GM18861 (cell line): ENCODE data around the gene ALOX15.
"Not testable (repeated sequence)": the region's sequence is repeated elsewhere in the genome, so short reads cannot be mapped to it uniquely, and the experiment has no call there.

Source experiments
- ATAC-seq: cut with Tn5 transposase; IDR thresholded peaks from one replicate; pipeline ENCODE4 v1.9.1; 2021; ENCODE audit not compliant: unreplicated experiment

Gene ALOX15

GRCh38 chr17:4641297-4642195, at the start of gene ALOX15:
Gene ALOX15 (minus strand): TSS chr17:4641678. CDS start chr17:4641651, 27 bp downstream.
- ATAC-seq, result no peak

GRCh38 chr17:4690745-4691144, 49.3 kb upstream of the ALOX15 start:
- no peak for ATAC-seq

GRCh38 chr17:4689872-4690271, 48.4 kb upstream of the ALOX15 start:
- ATAC-seq, result not testable (repeated sequence)

GRCh38 chr17:4683739-4684138, 42.3 kb upstream of the ALOX15 start:
- not testable (repeated sequence) for ATAC-seq

- ATAC-seq, result no peak
Observed at GRCh38 chr17:4679658-4680057, 38.2 kb upstream of the ALOX15 start.

- ATAC-seq, result no peak
Observed at GRCh38 chr17:4678448-4679026, 37.1 kb upstream of the ALOX15 start.

- ATAC-seq, result no peak
Observed at GRCh38 chr17:4676791-4677190, 35.3 kb upstream of the ALOX15 start.

GRCh38 chr17:4675791-4676190, 34.3 kb upstream of the ALOX15 start:
- no peak for ATAC-seq

- no peak for ATAC-seq
Observed at GRCh38 chr17:4674685-4674998, 33.2 kb upstream of the ALOX15 start.

GRCh38 chr17:4673986-4674684, 32.7 kb upstream of the ALOX15 start:
- ATAC-seq, result no peak

- ATAC-seq, result no peak
Observed at GRCh38 chr17:4673169-4673568, 31.7 kb upstream of the ALOX15 start.

- no peak for ATAC-seq
Observed at GRCh38 chr17:4672751-4673150, 31.3 kb upstream of the ALOX15 start.

- no peak for ATAC-seq
Observed at GRCh38 chr17:4672055-4672630, 30.7 kb upstream of the ALOX15 start.

- no peak for ATAC-seq
Observed at GRCh38 chr17:4667166-4667565, 25.7 kb upstream of the ALOX15 start.

GRCh38 chr17:4666296-4666695, 24.8 kb upstream of the ALOX15 start:
- no peak for ATAC-seq

GRCh38 chr17:4665027-4665426, 23.5 kb upstream of the ALOX15 start:
- ATAC-seq, result no peak

- ATAC-seq, result no peak
Observed at GRCh38 chr17:4664230-4664629, 22.8 kb upstream of the ALOX15 start.

GRCh38 chr17:4663711-4664110, 22.2 kb upstream of the ALOX15 start:
- no peak for ATAC-seq

- no peak for ATAC-seq
Observed at GRCh38 chr17:4658478-4659305, 17.2 kb upstream of the ALOX15 start.

GRCh38 chr17:4657678-4658077, 16.2 kb upstream of the ALOX15 start:
- ATAC-seq, result no peak

- not testable (repeated sequence) for ATAC-seq
Observed at GRCh38 chr17:4655933-4656332, 14.5 kb upstream of the ALOX15 start.
